HepG2 (cell line): ENCODE data around the gene TNNI3K. TPM values are rescaled to one million over a fixed set of nuclear protein-coding genes. Genes with fewer than 3 reads are reported as not detected.

Experiments
- ATAC-seq: fragments of 200-7000 bp; cut with Tn5 transposase; 3 replicates; pipeline ENCODE4 v1.9.1; 2020; ENCODE audit warnings: mild to moderate bottlenecking, moderate library complexity
- BruUV-seq: library from RNA; stranded (reverse); fragments of 400-500 nt; replicated peaks from 2 replicates; lab custom pipeline; 2021; lab: Mats Ljungman, UMichigan
- CTCF ChIA-PET: fragments of 300-600 bp; formaldehyde crosslinking; extraction: SDS; loops from one replicate; lab custom pipeline; 2021; ENCODE audit warnings: low total read pairs, inconsistent platforms, low intra/inter-chr PET ratio; lab: Yijun Ruan, JAX
- POLR2A ChIA-PET: fragments of 350-600 bp; sonication (Branson Sonifier 250); formaldehyde crosslinking; loops from one replicate; lab custom pipeline; 2020; ENCODE audit warnings: antibody characterized with exemption, inconsistent platforms; lab: Yijun Ruan, JAX
- DNase-seq: peaks from one replicate; pipeline ENCODE4 v3.0.0-alpha.2; 2015; ENCODE audit warnings: low spot score
- FAIRE-seq: peaks from 3 replicates; lab custom pipeline; 2011; peaks lifted over from hg19 to GRCh38; lab: Jason Lieb, UNC
- H2AFZ ChIP-seq: one replicate; pipeline ENCODE4 v1.6.1; 2011; ENCODE audit warnings: low read length, inconsistent platforms
- H3K27ac ChIP-seq: fragments of 300-600 bp; 3 replicates; pipeline ENCODE4 v1.8.0; 2011; ENCODE audit warnings: mixed run types, mild to moderate bottlenecking, mixed read lengths, low read length, inconsistent platforms; ENCODE audit not compliant: insufficient read depth; ENCODE audit errors: extremely low read length
- H3K27me3 ChIP-seq, 2 experiments: fragments of 200-600 bp in 1 of 2; 2 replicates in 1 of 2; 3 replicates in 1 of 2; pipeline versions ENCODE4 v1.6.0 to v1.8.0; 2011; ENCODE audit warnings: low read length in 2 of 2, mild to moderate bottlenecking in 2 of 2, moderate library complexity in 2 of 2, inconsistent platforms in 1 of 2; ENCODE audit not compliant: insufficient read depth in 2 of 2, control insufficient read depth in 1 of 2
- H3K36me3 ChIP-seq, 2 experiments: fragments of 200-600 bp in 1 of 2; replicated peaks in 1 of 2; 2 replicates in 1 of 2; 3 replicates in 1 of 2; pipeline versions ENCODE4 v1.5.1 to v1.8.0; 2011; ENCODE audit warnings: low read length in 2 of 2, inconsistent platforms in 1 of 2; ENCODE audit not compliant: insufficient read depth in 2 of 2, control insufficient read depth in 1 of 2
- H3K4me1 ChIP-seq: 2 replicates; pipeline ENCODE4 v1.5.1; 2012; ENCODE audit warnings: low read length, inconsistent platforms; ENCODE audit not compliant: insufficient read depth
- H3K4me2 ChIP-seq: 2 replicates; pipeline ENCODE4 v1.6.0; 2011; ENCODE audit warnings: low read depth, low read length, inconsistent platforms
- H3K4me3 ChIP-seq, 3 experiments: fragments of 200-600 bp in 1 of 3; sonication (generic), shearing (Covaris generic) in 1 of 3; replicated peaks in 1 of 3; 2 replicates each; pipeline ENCODE4 v1.5.1; 2011 to 2016; ENCODE audit warnings: low read length in 3 of 3, inconsistent platforms in 2 of 3, low read depth in 2 of 3, mild to moderate bottlenecking in 2 of 3, control low read depth in 1 of 3, mixed read lengths in 1 of 3; ENCODE audit not compliant: insufficient read depth in 1 of 3
- H3K79me2 ChIP-seq: one replicate; pipeline ENCODE4 v1.6.1; 2011; ENCODE audit warnings: low read length, inconsistent platforms; ENCODE audit not compliant: insufficient read depth
- H3K9ac ChIP-seq: 2 replicates; pipeline ENCODE4 v1.6.0; 2011; ENCODE audit warnings: mild to moderate bottlenecking, low read depth, low read length, inconsistent platforms; ENCODE audit not compliant: insufficient read depth
- H3K9me3 ChIP-seq: 2 replicates; pipeline ENCODE4 v1.5.1; 2012; ENCODE audit warnings: mild to moderate bottlenecking, low read length
- H4K20me1 ChIP-seq: 2 replicates; pipeline ENCODE4 v1.6.0; 2011; ENCODE audit warnings: inconsistent platforms, mild to moderate bottlenecking, low read length, moderate library complexity; ENCODE audit not compliant: insufficient read depth
- ATM ChIP-seq: fragments of 450-650 bp; IDR thresholded peaks from 2 replicates; pipeline ENCODE4 v1.7.1; 2017; ENCODE audit warnings: mild to moderate bottlenecking, borderline replicate concordance
- CCDC6 ChIP-seq: sonication (generic); formaldehyde crosslinking; IDR thresholded peaks from 2 replicates; pipeline ENCODE4 v1.8.1; 2022; ENCODE audit warnings: mild to moderate bottlenecking, missing genetic modification reagents, moderate library complexity
- EEA1 ChIP-seq: sonication (generic); formaldehyde crosslinking; IDR thresholded peaks from 2 replicates; pipeline ENCODE4 v1.5.1; 2020; ENCODE audit warnings: mild to moderate bottlenecking, missing genetic modification reagents, borderline replicate concordance
- FOXA1 ChIP-seq, 2 experiments: fragments of 450-650 bp in 1 of 2; sonication (generic) in 1 of 2; formaldehyde crosslinking in 1 of 2; IDR thresholded peaks; 2 replicates each; pipeline versions ENCODE4 v1.4.0 to v1.6.1; 2016 to 2020; ENCODE audit warnings: missing genetic modification reagents in 1 of 2
- NBN ChIP-seq: fragments of 450-650 bp; conservative IDR thresholded peaks from 2 replicates; pipeline ENCODE4 v1.6.1; 2017
- NRL ChIP-seq: sonication (generic); formaldehyde crosslinking; IDR thresholded peaks from 2 replicates; pipeline ENCODE4 v1.5.0; 2020; ENCODE audit warnings: missing genetic modification reagents, mild to moderate bottlenecking, moderate library complexity, borderline replicate concordance
- RARA ChIP-seq: IDR thresholded peaks from 2 replicates; pipeline ENCODE4 v1.6.1; 2016; ENCODE audit warnings: missing genetic modification reagents, missing compliant biosample characterization
- SIX4 ChIP-seq: sonication (generic); formaldehyde crosslinking; IDR thresholded peaks from 2 replicates; pipeline ENCODE4 v1.4.0; 2020; ENCODE audit warnings: missing genetic modification reagents
- ZC3H13 ChIP-seq: sonication (generic); formaldehyde crosslinking; IDR thresholded peaks from 2 replicates; pipeline ENCODE4 v1.8.1; 2023; ENCODE audit warnings: mild to moderate bottlenecking, missing genetic modification reagents, moderate library complexity
- ZNF543 ChIP-seq: sonication (generic); formaldehyde crosslinking; IDR thresholded peaks from 2 replicates; pipeline ENCODE4 v1.4.0; 2020; ENCODE audit warnings: mild to moderate bottlenecking, missing genetic modification reagents
- ZNF83 ChIP-seq: sonication (generic); formaldehyde crosslinking; IDR thresholded peaks from 2 replicates; pipeline ENCODE4 v1.4.0; 2020; ENCODE audit warnings: missing genetic modification reagents, mild to moderate bottlenecking, borderline replicate concordance
- WGBS: methylation state at CpG from one replicate; pipeline ENCODE4 v1.1.6; 2017; ENCODE audit warnings: low lambda C conversion rate; 5-methylcytosine and 5-hydroxymethylcytosine counted together
- in situ Hi-C: cut with HindIII; loops from 2 replicates; pipeline ENCODE4 v1.10.0; 2017; ENCODE audit warnings: low pct_unique_long_range_greater_than_20kb; ENCODE audit not compliant: extremely low pct_ligation_motif_present
- intact Hi-C: fragments of 100-400 bp; cut with micrococcal nuclease; formaldehyde crosslinking; loops from one replicate; pipeline ENCODE4 v1.10.0; 2022; ENCODE audit not compliant: unreplicated experiment
- polyA plus RNA-seq, 8 experiments: library from polyadenylated mRNA; depleted of rRNA in 3 of 8; stranded (reverse) in 7 of 8; unstranded in 1 of 8; fragments of >200 nt; fragmentation: Illumina TruSeq in 4 of 8; extraction: Trizol in 4 of 8; gene quantifications; 2 replicates each; pipeline versions ENCODE4 v1.2.1 to v1.2.3, GENCODE V29; 2011 to 2016; ENCODE audit warnings: low read depth in 4 of 8, missing spikeins in 1 of 8, mixed read lengths in 1 of 8; ENCODE audit not compliant: insufficient read depth in 1 of 8
- total RNA-seq, 5 experiments: library from RNA; depleted of rRNA; stranded (reverse); fragments of >200 nt; fragmentation: Illumina TruSeq; extraction: Trizol; gene quantifications; 2 replicates each; pipeline ENCODE4 v1.2.3, GENCODE V29; 2016; ENCODE audit warnings: low read depth in 1 of 5
- TF ChIP-seq, protein P1 (sequence below): sonication (generic); formaldehyde crosslinking; IDR thresholded peaks from 2 replicates; pipeline ENCODE4 v1.5.0; 2020; ENCODE audit warnings: mild to moderate bottlenecking, missing genetic modification reagents
- TF ChIP-seq, protein P2 (sequence below), 2 experiments: sonication (generic) in 1 of 2; formaldehyde crosslinking in 1 of 2; IDR thresholded peaks; 2 replicates each; pipeline versions ENCODE4 v1.6.1 to v1.9.0; 2014 to 2022; ENCODE audit warnings: antibody characterized with exemption in 1 of 2, borderline replicate concordance in 1 of 2, inconsistent platforms in 1 of 2, low read depth in 1 of 2, missing genetic modification reagents in 1 of 2

TNNI3K gene
- total and polyA plus RNA-seq, 2 of the 13 experiments (the other 11 are each of a cell fraction or from before 2014, with no cell fraction given): 1.1 TPM; not detected in 1

DNA sequence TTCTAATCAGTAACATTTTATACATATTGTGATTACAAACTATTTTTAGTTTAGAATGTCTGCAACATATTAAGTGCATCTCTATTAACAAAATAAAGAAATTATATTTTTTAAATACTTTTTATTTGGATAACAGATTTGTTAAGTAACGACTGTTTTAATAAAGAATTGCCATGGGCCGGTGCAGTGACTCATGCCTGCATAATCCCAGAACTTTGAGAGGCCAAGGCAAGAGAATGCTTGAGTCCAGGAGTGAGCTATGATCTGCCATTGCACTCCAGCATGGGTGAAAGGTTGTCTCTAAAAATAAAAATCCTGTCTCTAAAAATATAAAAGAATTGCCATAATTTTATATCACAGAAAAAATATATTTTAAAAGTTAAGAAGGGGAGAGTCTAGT is 41.3 kb upstream of the TNNI3K start:
- intact Hi-C loops (no loop called here), in situ Hi-C loops (no loop called here)
- POLR2A ChIA-PET: no interaction called here
- CTCF ChIA-PET: no interaction called here
- H3K79me2 ChIP-seq: no peaks in the 10 kb centered on the region
- no peaks in the 10 kb centered on the region for H3K36me3 ChIP-seq
- no peak overlapping the region for H3K4me2 ChIP-seq
- FAIRE-seq: no peak
- H3K9ac ChIP-seq: no peak overlapping the region
- DNase-seq: peak; percentile 1
- H3K27ac ChIP-seq: no peak overlapping the region
- H2AFZ ChIP-seq: no peak overlapping the region
- ATAC-seq: no peak
- 4% methylated on average over 2 of the region's 2 CpGs for WGBS
- H3K9me3 ChIP-seq: no peaks in the 10 kb centered on the region
- no peaks in the 10 kb centered on the region for H3K27me3 ChIP-seq
- H4K20me1 ChIP-seq: no peaks in the 10 kb centered on the region
- no TSS peak for BruUV-seq
- H3K4me3 ChIP-seq: no peak overlapping the region
- H3K4me1 ChIP-seq: peaks cover 8% of the 10 kb centered on the region
- TF ChIP-seq ATM: no peak
- TF ChIP-seq NRL (CRISPR knock-in tag): no peak
- no peak for TF ChIP-seq EEA1
- no peak for TF ChIP-seq FOXA1 (IDR thresholded peaks at IDR 0.05)
- TF ChIP-seq FOXA1 (CRISPR knock-in tag; IDR thresholded peaks at IDR 0.05): no peak
- TF ChIP-seq ZNF83 (CRISPR knock-in tag): no peak
- TF ChIP-seq RARA: no peak
- TF ChIP-seq, protein P1, sequence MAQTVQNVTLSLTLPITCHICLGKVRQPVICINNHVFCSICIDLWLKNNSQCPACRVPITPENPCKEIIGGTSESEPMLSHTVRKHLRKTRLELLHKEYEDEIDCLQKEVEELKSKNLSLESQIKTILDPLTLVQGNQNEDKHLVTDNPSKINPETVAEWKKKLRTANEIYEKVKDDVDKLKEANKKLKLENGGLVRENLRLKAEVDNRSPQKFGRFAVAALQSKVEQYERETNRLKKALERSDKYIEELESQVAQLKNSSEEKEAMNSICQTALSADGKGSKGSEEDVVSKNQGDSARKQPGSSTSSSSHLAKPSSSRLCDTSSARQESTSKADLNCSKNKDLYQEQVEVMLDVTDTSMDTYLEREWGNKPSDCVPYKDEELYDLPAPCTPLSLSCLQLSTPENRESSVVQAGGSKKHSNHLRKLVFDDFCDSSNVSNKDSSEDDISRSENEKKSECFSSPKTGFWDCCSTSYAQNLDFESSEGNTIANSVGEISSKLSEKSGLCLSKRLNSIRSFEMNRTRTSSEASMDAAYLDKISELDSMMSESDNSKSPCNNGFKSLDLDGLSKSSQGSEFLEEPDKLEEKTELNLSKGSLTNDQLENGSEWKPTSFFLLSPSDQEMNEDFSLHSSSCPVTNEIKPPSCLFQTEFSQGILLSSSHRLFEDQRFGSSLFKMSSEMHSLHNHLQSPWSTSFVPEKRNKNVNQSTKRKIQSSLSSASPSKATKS (CRISPR knock-in tag): no peak
- no peak for TF ChIP-seq SIX4 (CRISPR knock-in tag)
- TF ChIP-seq ZC3H13 (CRISPR knock-in tag): no peak
- no peak for TF ChIP-seq NBN
- no peak for TF ChIP-seq ZNF543 (CRISPR knock-in tag)
- TF ChIP-seq CCDC6 (CRISPR knock-in tag): no peak
- TF ChIP-seq, protein P2, sequence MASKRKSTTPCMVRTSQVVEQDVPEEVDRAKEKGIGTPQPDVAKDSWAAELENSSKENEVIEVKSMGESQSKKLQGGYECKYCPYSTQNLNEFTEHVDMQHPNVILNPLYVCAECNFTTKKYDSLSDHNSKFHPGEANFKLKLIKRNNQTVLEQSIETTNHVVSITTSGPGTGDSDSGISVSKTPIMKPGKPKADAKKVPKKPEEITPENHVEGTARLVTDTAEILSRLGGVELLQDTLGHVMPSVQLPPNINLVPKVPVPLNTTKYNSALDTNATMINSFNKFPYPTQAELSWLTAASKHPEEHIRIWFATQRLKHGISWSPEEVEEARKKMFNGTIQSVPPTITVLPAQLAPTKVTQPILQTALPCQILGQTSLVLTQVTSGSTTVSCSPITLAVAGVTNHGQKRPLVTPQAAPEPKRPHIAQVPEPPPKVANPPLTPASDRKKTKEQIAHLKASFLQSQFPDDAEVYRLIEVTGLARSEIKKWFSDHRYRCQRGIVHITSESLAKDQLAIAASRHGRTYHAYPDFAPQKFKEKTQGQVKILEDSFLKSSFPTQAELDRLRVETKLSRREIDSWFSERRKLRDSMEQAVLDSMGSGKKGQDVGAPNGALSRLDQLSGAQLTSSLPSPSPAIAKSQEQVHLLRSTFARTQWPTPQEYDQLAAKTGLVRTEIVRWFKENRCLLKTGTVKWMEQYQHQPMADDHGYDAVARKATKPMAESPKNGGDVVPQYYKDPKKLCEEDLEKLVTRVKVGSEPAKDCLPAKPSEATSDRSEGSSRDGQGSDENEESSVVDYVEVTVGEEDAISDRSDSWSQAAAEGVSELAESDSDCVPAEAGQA (IDR thresholded peaks at IDR 0.05; ENCODE audit: low read depth): no peak
- TF ChIP-seq, protein P2 (CRISPR knock-in tag; IDR thresholded peaks at IDR 0.05; ENCODE audit: borderline replicate concordance): no peak
